Testis (tissue), 3 donors: ENCODE results near the gene SENP5. TPM values are rescaled to one million over a fixed set of nuclear protein-coding genes. Genes with fewer than 3 reads are reported as not detected.

Experiments
- DNase-seq: peaks from one replicate; pipeline ENCODE4 v3.0.0-alpha.2; 2019
- H3K27ac ChIP-seq, 2 donors: fragments of 200-600 bp; sonication (generic); one replicate each; pipeline ENCODE4 v1.5.1; 2019
- H3K27me3 ChIP-seq: fragments of 200-600 bp; sonication (generic); one replicate; pipeline ENCODE4 v1.5.1; 2019
- H3K36me3 ChIP-seq: fragments of 200-600 bp; sonication (generic); one replicate; pipeline ENCODE4 v1.5.1; 2017; ENCODE audit warnings: low read depth; ENCODE audit errors: missing control alignments
- H3K4me1 ChIP-seq: fragments of 200-600 bp; sonication (generic); one replicate; pipeline ENCODE4 v1.5.1; 2019
- H3K4me3 ChIP-seq, 2 donors: fragments of 200-600 bp; sonication (generic); one replicate each; pipeline ENCODE4 v1.5.1; 2017 to 2019
- H3K9me3 ChIP-seq: fragments of 200-600 bp; sonication (generic); one replicate; pipeline ENCODE4 v1.5.1; 2017
- POLR2A ChIP-seq: fragments of 450-650 bp; IDR thresholded peaks from one replicate; pipeline ENCODE4 v1.6.1; 2017; ENCODE audit warnings: antibody characterized with exemption, mild to moderate bottlenecking, moderate library complexity
- WGBS, 2 donors: methylation state at CpG; one replicate each; pipeline ENCODE4 v1.1.5; 2018; 5-methylcytosine and 5-hydroxymethylcytosine counted together
- intact Hi-C: fragments of 100-400 bp; cut with DNase I; formaldehyde crosslinking; loops from one replicate; pipeline ENCODE4 v1.15.1; 2023; ENCODE audit warnings: low total_unique reads
- polyA plus RNA-seq: library from polyadenylated mRNA; stranded (reverse); fragments of 350-450 nt; fragmentation: Illumina TruSeq; extraction: RNeasy Lipid Tissue Mini Kit (QIAGEN cat#74804); gene quantifications from one replicate; pipeline ENCODE4 v1.2.3, GENCODE V29; 2014; ENCODE audit warnings: low read depth, low replicate concordance; ENCODE audit not compliant: insufficient read depth
- total RNA-seq, 2 donors: library from RNA; depleted of rRNA; stranded (reverse); fragments of >200 nt; gene quantifications; one replicate each; pipeline ENCODE4 v1.2.3, GENCODE V29; 2016
- TF ChIP-seq, protein P1 (sequence below), 3 experiments: fragments of 450-650 bp in 2 of 3; fragments of 200-600 bp in 1 of 3; sonication (generic) in 1 of 3; IDR thresholded peaks; one replicate each; pipeline ENCODE4 v1.5.1; 2016 to 2019; ENCODE audit warnings: antibody characterized with exemption in 3 of 3, mild to moderate bottlenecking in 2 of 3, moderate library complexity in 1 of 3

Gene SENP5
- total and polyA plus RNA-seq, 3 donors from 2014 or later = 40.9 to 83.9 (median 76.8) TPM

GRCh38 chr3:196875258-196875657 lies 7.5 kb downstream of the SENP5 start:
- Histone ChIP-seq H3K36me3 (no peaks in the 10 kb centered on the region), H3K27me3 (no peaks in the 10 kb centered on the region), H3K4me1 (no peaks in the 10 kb centered on the region), H3K9me3 (no peaks in the 10 kb centered on the region), H3K27ac (no peak overlapping the region), H3K4me3 (no peak overlapping the region)
- TF ChIP-seq, protein P1, sequence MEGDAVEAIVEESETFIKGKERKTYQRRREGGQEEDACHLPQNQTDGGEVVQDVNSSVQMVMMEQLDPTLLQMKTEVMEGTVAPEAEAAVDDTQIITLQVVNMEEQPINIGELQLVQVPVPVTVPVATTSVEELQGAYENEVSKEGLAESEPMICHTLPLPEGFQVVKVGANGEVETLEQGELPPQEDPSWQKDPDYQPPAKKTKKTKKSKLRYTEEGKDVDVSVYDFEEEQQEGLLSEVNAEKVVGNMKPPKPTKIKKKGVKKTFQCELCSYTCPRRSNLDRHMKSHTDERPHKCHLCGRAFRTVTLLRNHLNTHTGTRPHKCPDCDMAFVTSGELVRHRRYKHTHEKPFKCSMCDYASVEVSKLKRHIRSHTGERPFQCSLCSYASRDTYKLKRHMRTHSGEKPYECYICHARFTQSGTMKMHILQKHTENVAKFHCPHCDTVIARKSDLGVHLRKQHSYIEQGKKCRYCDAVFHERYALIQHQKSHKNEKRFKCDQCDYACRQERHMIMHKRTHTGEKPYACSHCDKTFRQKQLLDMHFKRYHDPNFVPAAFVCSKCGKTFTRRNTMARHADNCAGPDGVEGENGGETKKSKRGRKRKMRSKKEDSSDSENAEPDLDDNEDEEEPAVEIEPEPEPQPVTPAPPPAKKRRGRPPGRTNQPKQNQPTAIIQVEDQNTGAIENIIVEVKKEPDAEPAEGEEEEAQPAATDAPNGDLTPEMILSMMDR (IDR thresholded peaks at IDR 0.05) = no peak
- TF ChIP-seq POLR2A = no peak
- intact Hi-C loops = loop anchor here (5.0 kb wide), 1 partner anchor 67 kb away; the partner anchor contains the start of gene NCBP2
- 90 to 91% methylated on average over 2 of the region's 2 CpGs for WGBS, 2 donors
- DNase-seq = no peak

GRCh38 chr3:196883361-196883760 lies 15.6 kb downstream of the SENP5 start:
- Histone ChIP-seq H3K4me1 (no peaks in the 10 kb centered on the region), H3K36me3 (no peaks in the 10 kb centered on the region), H3K27ac (no peak overlapping the region), H3K9me3 (no peaks in the 10 kb centered on the region), H3K27me3 (no peaks in the 10 kb centered on the region), H3K4me3 (no peak overlapping the region)
- intact Hi-C loops = no loop called here
- 83% methylated on average over 4 of the region's 4 CpGs for WGBS, 2 donors
- TF ChIP-seq, protein P1 (IDR thresholded peaks at IDR 0.05) = no peak
- no peak for TF ChIP-seq POLR2A
- no peak for DNase-seq

DNA sequence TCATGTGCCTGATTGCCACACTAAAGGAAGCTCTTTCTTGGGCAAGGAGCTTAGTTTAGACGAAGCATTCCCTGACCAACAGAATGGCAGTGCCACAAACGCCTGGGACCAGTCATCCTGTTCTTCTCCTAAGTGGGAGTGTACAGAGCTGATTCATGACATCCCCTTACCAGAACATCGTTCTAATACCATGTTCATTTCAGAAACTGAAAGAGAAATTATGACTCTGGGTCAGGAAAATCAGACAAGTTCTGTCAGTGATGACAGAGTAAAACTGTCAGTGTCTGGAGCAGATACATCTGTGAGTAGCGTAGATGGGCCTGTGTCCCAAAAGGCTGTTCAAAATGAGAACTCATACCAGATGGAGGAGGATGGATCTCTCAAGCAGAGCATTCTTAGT lies 18.4 kb downstream of the SENP5 start:
- H3K9me3 ChIP-seq = no peaks in the 10 kb centered on the region
- TF ChIP-seq POLR2A = no peak
- TF ChIP-seq, protein P1 (IDR thresholded peaks at IDR 0.05) = no peak
- intact Hi-C loops = no loop called here
- no peak overlapping the region for H3K27ac ChIP-seq
- DNase-seq = no peak
- H3K27me3 ChIP-seq = no peaks in the 10 kb centered on the region
- no peak overlapping the region for H3K4me3 ChIP-seq
- no peaks in the 10 kb centered on the region for H3K4me1 ChIP-seq
- no peaks in the 10 kb centered on the region for H3K36me3 ChIP-seq
- WGBS, 2 donors = 64 to 86% methylated on average over 4 of the region's 4 CpGs

DNA sequence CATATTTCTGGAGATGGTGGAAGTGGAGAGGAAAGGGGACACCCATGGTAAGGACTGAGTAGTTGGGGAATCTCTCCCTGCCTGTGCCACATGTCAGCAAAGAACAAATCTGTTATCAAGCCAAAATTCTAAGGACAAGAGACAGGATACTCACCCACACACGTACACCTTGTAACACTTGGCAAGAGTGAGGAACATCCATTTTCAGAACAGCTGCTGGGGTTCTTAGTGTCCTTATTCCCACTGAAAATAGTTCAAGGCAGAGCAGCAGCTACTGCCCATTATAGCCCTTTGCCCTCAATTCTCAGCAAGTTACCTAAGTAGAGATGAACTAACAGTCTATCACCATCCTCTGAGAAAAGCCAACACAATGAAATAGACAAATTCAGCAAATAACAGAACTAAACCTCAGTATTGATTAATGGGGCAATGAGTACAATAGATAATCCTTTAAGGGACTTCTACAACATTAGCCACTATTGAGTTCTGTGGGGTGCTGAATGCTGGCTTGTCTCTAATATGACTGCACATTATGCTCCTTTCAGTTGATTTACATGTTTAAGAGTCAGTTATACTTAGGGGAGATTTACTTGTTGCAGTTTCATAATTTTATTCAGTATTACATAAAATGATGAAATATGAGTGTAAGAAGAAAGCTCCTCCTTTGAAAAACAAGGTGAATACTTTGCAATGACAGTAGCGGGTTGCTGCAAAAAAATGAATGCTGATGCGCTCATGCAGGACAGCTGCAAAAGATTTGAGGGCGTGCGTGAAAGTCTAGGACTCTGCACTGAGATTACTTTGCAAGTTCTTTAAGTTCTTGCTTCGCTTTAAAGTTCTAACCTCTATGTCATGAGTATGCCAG lies 22.4 kb downstream of the SENP5 start:
- TF ChIP-seq POLR2A = no peak
- TF ChIP-seq, protein P1 (IDR thresholded peaks at IDR 0.05) = no peak
- H3K9me3 ChIP-seq = no peaks in the 10 kb centered on the region

More for the DNA sequence above, 22.4 kb downstream of the SENP5 start:
- H3K36me3 ChIP-seq = no peaks in the 10 kb centered on the region
- H3K27ac ChIP-seq = no peak overlapping the region
- no peak for DNase-seq
- no peaks in the 10 kb centered on the region for H3K4me1 ChIP-seq
- intact Hi-C loops = no loop called here
- no peak overlapping the region for H3K4me3 ChIP-seq
- WGBS, 2 donors = 82 to 83% methylated on average over 6 of the region's 6 CpGs
- H3K27me3 ChIP-seq = no peaks in the 10 kb centered on the region
